GM12878 (cell line): ENCODE results near the gene CDC6. TPM values are rescaled to one million over a fixed set of nuclear protein-coding genes. Genes with fewer than 3 reads are reported as not detected.

Experiments used
- ATAC-seq: fragments of 200-7000 bp; cut with Tn5 transposase; 3 replicates; pipeline ENCODE4 v1.9.1; 2020; ENCODE audit warnings: mild to moderate bottlenecking, moderate library complexity
- BruUV-seq: library from RNA; stranded (reverse); fragments of 400-500 nt; replicated peaks from 2 replicates; lab custom pipeline; 2021; lab: Mats Ljungman, UMichigan
- CTCF ChIA-PET: fragments of 300-600 bp; sonication (Branson Sonifier 250); formaldehyde crosslinking; extraction: SDS; loops from one replicate; lab custom pipeline; 2021; ENCODE audit warnings: inconsistent platforms; lab: Yijun Ruan, JAX
- POLR2A ChIA-PET: fragments of 350-600 bp; formaldehyde crosslinking; extraction: SDS; loops from one replicate; lab custom pipeline; 2021; ENCODE audit warnings: inconsistent platforms; lab: Charles Lee
- RAD21 ChIA-PET: fragments of 300-600 bp; sonication (Branson Sonifier 250); formaldehyde crosslinking; loops from one replicate; lab custom pipeline; 2023; ENCODE audit warnings: antibody characterized with exemption; ENCODE audit not compliant: unreplicated experiment; lab: Charles Lee
- SMC1A ChIA-PET: fragments of 300-600 bp; sonication (Branson Sonifier 250); formaldehyde crosslinking; loops from one replicate; lab custom pipeline; 2023; ENCODE audit not compliant: unreplicated experiment, uncharacterized antibody; lab: Charles Lee
- DNase-seq: peaks from one replicate; pipeline ENCODE4 v3.0.0-alpha.2; 2011; ENCODE audit warnings: low read depth, low spot score
- FAIRE-seq: peaks from 3 replicates; lab custom pipeline; 2011; peaks lifted over from hg19 to GRCh38; lab: Jason Lieb, UNC
- H2AFZ ChIP-seq: 2 replicates; pipeline ENCODE4 v1.6.0; 2011; ENCODE audit warnings: low read depth, low read length, control low read depth; ENCODE audit not compliant: control insufficient read depth
- H3K27ac ChIP-seq: 2 replicates; pipeline ENCODE4 v1.5.1; 2011; ENCODE audit warnings: control low read depth; ENCODE audit not compliant: control insufficient read depth, insufficient read depth
- H3K27me3 ChIP-seq, 2 experiments: replicated peaks in 1 of 2; 2 replicates each; pipeline versions ENCODE4 v1.6.0 to v1.6.1; 2011; ENCODE audit warnings: low read length in 1 of 2; ENCODE audit not compliant: control insufficient read depth in 2 of 2, insufficient read depth in 2 of 2
- H3K36me3 ChIP-seq, 2 experiments: 2 replicates each; pipeline ENCODE4 v1.5.1; 2011; ENCODE audit warnings: low read length in 1 of 2; ENCODE audit not compliant: control insufficient read depth in 2 of 2, insufficient read depth in 2 of 2
- H3K4me1 ChIP-seq: 2 replicates; pipeline ENCODE4 v1.6.1; 2011; ENCODE audit warnings: mild to moderate bottlenecking, low read length, moderate library complexity, mixed read lengths; ENCODE audit not compliant: control insufficient read depth, insufficient read depth
- H3K4me2 ChIP-seq: 2 replicates; pipeline ENCODE4 v1.6.0; 2011; ENCODE audit warnings: control low read depth; ENCODE audit not compliant: control insufficient read depth, insufficient read depth
- H3K4me3 ChIP-seq: fragments of 200-600 bp; sonication (generic); 2 replicates; pipeline ENCODE4 v1.5.1; 2016
- H3K79me2 ChIP-seq: 2 replicates; pipeline ENCODE4 v1.6.0; 2011; ENCODE audit warnings: low read length; ENCODE audit not compliant: control insufficient read depth, insufficient read depth
- H3K9ac ChIP-seq: 2 replicates; pipeline ENCODE4 v1.8.0; 2011; ENCODE audit warnings: low read length, control low read depth, mixed read lengths; ENCODE audit not compliant: control insufficient read depth, insufficient read depth
- H3K9me3 ChIP-seq: replicated peaks from 3 replicates; pipeline ENCODE4 v1.5.1; 2011; ENCODE audit warnings: mild to moderate bottlenecking, low read length; ENCODE audit not compliant: control insufficient read depth, insufficient read depth
- H4K20me1 ChIP-seq: 2 replicates; pipeline ENCODE4 v1.6.0; 2011; ENCODE audit not compliant: control insufficient read depth, insufficient read depth
- SUZ12 ChIP-seq: fragments of 200-600 bp; sonication (generic); IDR thresholded peaks from one replicate; pipeline ENCODE4 v1.6.1; 2018; ENCODE audit warnings: antibody characterized with exemption, mild to moderate bottlenecking; ENCODE audit not compliant: unreplicated experiment
- TCF3 ChIP-seq: IDR thresholded peaks from 2 replicates; pipeline ENCODE4 v1.6.1; 2012; ENCODE audit warnings: low read depth, mild to moderate bottlenecking, low read length, borderline replicate concordance; ENCODE audit not compliant: insufficient read depth
- ZNF687 ChIP-seq: fragments of 450-650 bp; IDR thresholded peaks from 2 replicates; pipeline ENCODE4 v1.6.1; 2017; ENCODE audit warnings: mild to moderate bottlenecking, moderate library complexity
- WGBS: methylation state at CpG from one replicate; pipeline ENCODE4 v1.1.6; 2016; ENCODE audit warnings: low lambda C conversion rate; ENCODE audit not compliant: insufficient replicate concordance, insufficient coverage; ENCODE audit errors: missing lambda C conversion rate; 5-methylcytosine and 5-hydroxymethylcytosine counted together
- in situ Hi-C: fragments of 300-500 bp; cut with MboI; formaldehyde crosslinking; loops from 9 replicates; pipeline ENCODE4 v1.14.3; 2018; ENCODE audit warnings: mixed read lengths
- intact Hi-C: fragments of 100-400 bp; cut with micrococcal nuclease; formaldehyde crosslinking; loops from one replicate; pipeline ENCODE4 v1.14.2; 2022; ENCODE audit not compliant: unreplicated experiment
- polyA plus RNA-seq, 11 experiments: library from polyadenylated mRNA; depleted of rRNA in 4 of 11; unstranded in 6 of 11; stranded (reverse) in 5 of 11; fragments of >200 nt; fragmentation: Nextera tagmentation in 4 of 11; fragmentation: Illumina TruSeq in 1 of 11; extraction: Ambion mirVana in 4 of 11; extraction: Trizol in 1 of 11; gene quantifications; 1 replicate in 1 of 11; 2 replicates in 10 of 11; pipeline versions ENCODE4 v1.2.1 to v1.2.3, GENCODE V29; 2011 to 2016; ENCODE audit warnings: inconsistent platforms in 2 of 11, missing spikeins in 2 of 11, low read depth in 1 of 11
- total RNA-seq, 4 experiments: library from RNA; depleted of rRNA in 3 of 4; stranded (reverse); fragments of >200 nt in 3 of 4; fragmentation: Illumina TruSeq in 1 of 4; extraction: Trizol in 1 of 4; gene quantifications; 2 replicates each; pipeline versions ENCODE4 v1.2.1 to v1.2.3, GENCODE V29; 2013 to 2021
- TF ChIP-seq, protein P1 (sequence below): IDR thresholded peaks from 2 replicates; pipeline ENCODE4 v1.6.1; 2011; ENCODE audit warnings: borderline replicate concordance, low read depth, mild to moderate bottlenecking, moderate library complexity, low read length; ENCODE audit not compliant: insufficient read depth, poor library complexity, severe bottlenecking

The CDC6 gene
- total and polyA plus RNA-seq, 10 of the 15 experiments (the other 5 are each of a cell fraction or from before 2014, with no cell fraction given) = 13.3 to 60.9 (median 47.6) TPM

DNA sequence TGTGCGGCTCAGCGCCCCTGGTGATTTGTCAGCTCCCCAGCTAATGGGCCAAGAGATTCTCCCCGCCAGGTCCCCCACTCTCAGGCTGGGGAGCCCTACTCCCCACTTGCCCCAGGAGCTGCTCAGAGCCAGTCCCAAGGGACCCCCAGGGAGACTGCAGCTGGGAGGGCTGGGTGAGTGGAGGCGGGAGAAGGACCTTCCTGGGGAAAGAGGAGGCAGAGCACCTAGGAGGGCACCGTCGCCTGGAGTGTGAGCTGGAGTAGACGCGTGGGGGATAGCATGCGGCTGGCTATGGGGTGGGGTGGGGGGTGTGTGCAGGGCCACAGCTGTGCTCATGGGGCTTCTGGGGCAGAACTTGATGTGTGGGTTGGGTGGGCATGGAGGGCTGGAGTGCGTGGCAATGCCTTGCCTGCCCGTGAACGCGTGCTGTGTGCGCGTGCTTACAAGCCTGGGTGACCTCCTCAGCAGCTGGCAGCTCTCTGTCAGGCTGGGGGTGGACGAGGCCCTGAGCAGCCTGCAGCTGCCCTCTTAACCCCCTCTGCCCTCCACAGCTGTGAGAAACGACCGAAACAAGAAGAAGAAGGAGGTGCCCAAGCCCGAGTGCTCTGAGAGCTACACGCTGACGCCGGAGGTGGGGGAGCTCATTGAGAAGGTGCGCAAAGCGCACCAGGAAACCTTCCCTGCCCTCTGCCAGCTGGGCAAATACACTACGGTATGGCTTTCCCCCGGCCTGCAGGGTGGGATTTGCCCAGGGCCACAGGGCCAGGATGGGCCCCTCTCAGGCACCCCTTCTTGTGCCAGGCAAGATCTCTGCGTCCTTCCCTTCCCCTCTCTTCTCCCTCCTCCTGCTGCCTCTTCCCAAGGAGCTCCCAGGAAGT lies 63.9 kb downstream of the CDC6 start:
- H3K4me1 ChIP-seq = peaks cover 21% of the 10 kb centered on the region
- in situ Hi-C loops = loop anchor here (5.0 kb wide), 1 partner anchor 49 kb away; no protein-coding TSS in a partner anchor
- intact Hi-C loops = no loop called here
- no peaks in the 10 kb centered on the region for H4K20me1 ChIP-seq
- no TSS peak for BruUV-seq
- H3K27me3 ChIP-seq = no peaks in the 10 kb centered on the region
- ChIA-PET CTCF (interaction anchor here (0.8 to 9.1 kb wide), 5 partner anchors 10 to 60 kb away, joined by 3 to 311 read pairs (median 5); partner anchors contain the start of gene RARA), SMC1A (interaction anchor here (3.4 to 5.3 kb wide), 2 partner anchors 24 to 48 kb away, joined by 12 to 142 read pairs; no protein-coding TSS in a partner anchor), RAD21 (interaction anchor here (2.1 to 8.2 kb wide), 3 partner anchors 11 to 46 kb away, joined by 4 to 271 read pairs (median 20); partner anchors contain the start of gene RARA), POLR2A (interaction anchor here (1.0 kb wide), 1 partner anchor 44 kb away, joined by 3 read pairs; no protein-coding TSS in a partner anchor)
- no peaks in the 10 kb centered on the region for H3K9me3 ChIP-seq
- H3K36me3 ChIP-seq = peaks cover 18 to 56% of the 10 kb centered on the region in 2 experiments
- no peak for FAIRE-seq
- peaks cover 7% of the 10 kb centered on the region for H3K79me2 ChIP-seq
- H3K4me2 ChIP-seq = no peak overlapping the region
- H2AFZ ChIP-seq = no peak overlapping the region
- no peak for ATAC-seq
- TF ChIP-seq TCF3 (0 out of 2 replicates have a peak, but pooled peaks have one; percentile 10), ZNF687 (no peak), SUZ12 (no peak)
- TF ChIP-seq, protein P1, sequence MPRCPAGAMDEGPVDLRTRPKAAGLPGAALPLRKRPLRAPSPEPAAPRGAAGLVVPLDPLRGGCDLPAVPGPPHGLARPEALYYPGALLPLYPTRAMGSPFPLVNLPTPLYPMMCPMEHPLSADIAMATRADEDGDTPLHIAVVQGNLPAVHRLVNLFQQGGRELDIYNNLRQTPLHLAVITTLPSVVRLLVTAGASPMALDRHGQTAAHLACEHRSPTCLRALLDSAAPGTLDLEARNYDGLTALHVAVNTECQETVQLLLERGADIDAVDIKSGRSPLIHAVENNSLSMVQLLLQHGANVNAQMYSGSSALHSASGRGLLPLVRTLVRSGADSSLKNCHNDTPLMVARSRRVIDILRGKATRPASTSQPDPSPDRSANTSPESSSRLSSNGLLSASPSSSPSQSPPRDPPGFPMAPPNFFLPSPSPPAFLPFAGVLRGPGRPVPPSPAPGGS = no peak
- H3K9ac ChIP-seq = no peak overlapping the region
- H3K27ac ChIP-seq = no peak overlapping the region
- whole genome bisulfite sequencing = 90% methylated on average over 21 of the region's 27 CpGs
- no peak overlapping the region for H3K4me3 ChIP-seq
- no peak for DNase-seq
